MM.1S (cell line): ENCODE measurements around the gene TFR2.

Experiments
- CTCF ChIP-seq: fragments of 300-600 bp; sonication (generic); IDR thresholded peaks from 2 replicates; pipeline ENCODE4 v1.5.1; 2016; ENCODE audit warnings: antibody characterized with exemption, low read length, mixed read lengths
- EZH2 ChIP-seq: fragments of 300-600 bp; sonication (generic); optimal IDR thresholded peaks from 2 replicates; pipeline ENCODE3; 2017; ENCODE audit warnings: low read depth, mild to moderate bottlenecking, antibody characterized with exemption, low read length, mixed read lengths

- TF ChIP-seq CTCF (no peak), EZH2 (no peak)
Observed at GRCh38 chr7:100678291-100678984, 37.1 kb upstream of the TFR2 start.
